Measurements from ENCODE around the gene RPUSD2.
"Not testable (repeated sequence)": the region's sequence is repeated elsewhere in the genome, so short reads cannot be mapped to it uniquely, and the experiment has no call there.

Gene RPUSD2

GRCh38 chr15:40563426-40563825 is 5.7 kb upstream of the RPUSD2 start:
- DNase-seq (ENCODE audit: extremely low spot score), result no peak
- CTCF ChIA-PET, result interaction anchor here (1.3 kb wide), 1 partner anchor 13 kb away, joined by 3 read pairs; no protein-coding TSS in a partner anchor
- POLR2A ChIA-PET, result no interaction called here
- TF ChIP-seq, protein P1, sequence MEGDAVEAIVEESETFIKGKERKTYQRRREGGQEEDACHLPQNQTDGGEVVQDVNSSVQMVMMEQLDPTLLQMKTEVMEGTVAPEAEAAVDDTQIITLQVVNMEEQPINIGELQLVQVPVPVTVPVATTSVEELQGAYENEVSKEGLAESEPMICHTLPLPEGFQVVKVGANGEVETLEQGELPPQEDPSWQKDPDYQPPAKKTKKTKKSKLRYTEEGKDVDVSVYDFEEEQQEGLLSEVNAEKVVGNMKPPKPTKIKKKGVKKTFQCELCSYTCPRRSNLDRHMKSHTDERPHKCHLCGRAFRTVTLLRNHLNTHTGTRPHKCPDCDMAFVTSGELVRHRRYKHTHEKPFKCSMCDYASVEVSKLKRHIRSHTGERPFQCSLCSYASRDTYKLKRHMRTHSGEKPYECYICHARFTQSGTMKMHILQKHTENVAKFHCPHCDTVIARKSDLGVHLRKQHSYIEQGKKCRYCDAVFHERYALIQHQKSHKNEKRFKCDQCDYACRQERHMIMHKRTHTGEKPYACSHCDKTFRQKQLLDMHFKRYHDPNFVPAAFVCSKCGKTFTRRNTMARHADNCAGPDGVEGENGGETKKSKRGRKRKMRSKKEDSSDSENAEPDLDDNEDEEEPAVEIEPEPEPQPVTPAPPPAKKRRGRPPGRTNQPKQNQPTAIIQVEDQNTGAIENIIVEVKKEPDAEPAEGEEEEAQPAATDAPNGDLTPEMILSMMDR (IDR thresholded peaks at IDR 0.05; ENCODE audit: control extremely low read depth, extremely low read depth, low read depth, missing control alignments), result no peak

DNA sequence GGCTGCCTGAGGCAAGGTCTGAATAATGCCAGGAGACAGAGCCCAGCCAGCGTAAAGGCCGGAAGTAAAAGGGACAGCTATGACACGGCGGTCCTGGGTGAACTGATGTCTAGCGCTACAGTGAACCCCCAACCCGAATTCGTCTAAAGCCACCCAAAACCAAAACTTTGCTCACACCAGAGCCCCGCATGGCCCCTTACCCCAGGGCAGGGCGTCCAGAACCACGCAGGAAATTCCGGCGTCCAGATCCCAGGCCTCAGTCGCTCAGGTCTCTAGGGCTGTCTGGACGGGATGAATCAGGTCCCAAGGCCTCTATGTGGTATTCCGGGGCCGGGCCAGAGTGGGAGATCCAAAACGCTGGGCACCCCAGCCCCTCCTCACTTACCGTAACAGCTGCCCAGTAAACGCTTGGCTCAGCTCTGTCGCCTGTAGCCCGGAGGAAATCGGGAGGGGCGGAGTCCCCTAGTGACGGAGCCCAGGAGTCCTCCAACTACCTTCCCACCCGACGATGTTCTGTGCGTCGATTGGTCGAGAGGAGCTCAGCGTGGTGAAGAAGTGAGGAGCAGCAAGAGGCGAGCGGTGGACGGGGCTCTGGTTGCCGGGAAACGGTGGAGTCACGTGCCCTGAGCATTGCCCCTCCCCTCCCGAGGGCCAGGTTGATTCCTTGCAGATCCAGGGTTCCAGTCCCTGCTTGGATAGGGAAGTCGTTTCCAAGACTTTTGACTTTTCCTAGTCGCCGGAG is 4.3 kb upstream of the RPUSD2 start, which contains the start of gene CCDC32:
TSS of gene CCDC32 (minus strand) at position 452 of the 742 bp plus-strand sequence. CDS start 2,027 bp downstream, outside the sequence.
- CTCF ChIA-PET, result interaction anchor here (0.7 to 1.8 kb wide), 14 partner anchors 9 to 329 kb away, joined by 3 to 8 read pairs (median 4); partner anchors contain the start of genes KNL1 and VPS18
- POLR2A ChIA-PET, result interaction anchor here (0.8 to 1.4 kb wide), 6 partner anchors 11 to 718 kb away, joined by 3 to 8 read pairs (median 4); no protein-coding TSS in a partner anchor
- TF ChIP-seq, protein P1 (IDR thresholded peaks at IDR 0.05; ENCODE audit: control extremely low read depth, extremely low read depth, low read depth, missing control alignments), result no peak
- DNase-seq (ENCODE audit: extremely low spot score), result peak; percentile 98

DNA sequence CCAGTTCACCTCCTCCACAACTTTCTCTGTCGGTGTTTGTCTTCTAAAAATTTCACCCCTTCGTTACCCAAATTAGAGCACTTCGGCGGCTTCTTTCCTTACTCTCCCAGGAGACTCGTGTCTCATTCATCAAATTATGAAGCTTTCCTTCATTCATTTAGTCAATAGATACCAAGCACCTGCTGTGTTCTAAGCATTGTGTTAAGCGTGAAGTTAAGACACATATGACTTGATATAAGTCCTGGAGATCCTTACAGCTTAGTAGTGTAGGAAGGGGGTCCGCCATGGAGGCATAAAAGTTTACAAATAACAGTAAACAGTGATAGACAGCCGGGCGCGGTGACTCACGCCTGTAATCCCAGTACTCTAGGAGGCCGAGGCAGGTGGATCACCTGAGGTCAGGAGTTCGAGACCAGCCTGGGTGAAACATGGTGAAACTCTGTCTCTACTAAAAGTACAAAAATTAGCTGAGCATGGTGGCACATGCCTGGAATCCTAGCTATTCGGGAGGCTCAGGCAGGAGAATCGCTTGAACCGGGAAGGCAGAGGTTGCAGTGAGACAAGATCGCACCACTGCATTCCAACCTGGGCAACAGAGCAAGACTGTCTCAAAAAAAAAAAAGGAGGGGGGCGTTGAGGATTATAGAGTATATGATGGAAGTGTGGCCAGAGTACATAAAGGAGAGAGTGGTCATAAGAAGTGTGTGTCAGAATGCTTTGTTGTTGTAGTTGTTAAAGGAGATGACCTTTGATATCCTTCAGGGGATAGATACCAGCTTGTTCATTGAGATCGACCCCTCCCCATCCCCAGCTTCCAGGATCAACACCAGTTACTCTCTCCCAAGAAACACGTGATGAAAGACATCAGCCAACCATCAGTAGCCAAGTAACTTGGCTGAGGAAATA is 3.5 kb upstream of the RPUSD2 start:
- DNase-seq (ENCODE audit: extremely low spot score), result no peak
- POLR2A ChIA-PET, result interaction anchor here (0.8 to 1.4 kb wide), 5 partner anchors 11 to 718 kb away, joined by 3 to 8 read pairs (median 4); no protein-coding TSS in a partner anchor
- CTCF ChIA-PET, result interaction anchor here (0.7 to 2.6 kb wide), 16 partner anchors 9 to 329 kb away, joined by 3 to 9 read pairs (median 5); partner anchors contain the start of genes KNL1 and VPS18
- TF ChIP-seq, protein P1 (IDR thresholded peaks at IDR 0.05; ENCODE audit: control extremely low read depth, extremely low read depth, low read depth, missing control alignments), result no peak

- no peak for DNase-seq (ENCODE audit: extremely low spot score)
- ChIA-PET POLR2A (no interaction called here), CTCF (interaction anchor here (0.8 to 2.6 kb wide), 11 partner anchors 12 to 327 kb away, joined by 3 to 10 read pairs (median 3); partner anchors contain the start of gene VPS18)
- TF ChIP-seq, protein P1 (IDR thresholded peaks at IDR 0.05; ENCODE audit: control extremely low read depth, extremely low read depth, low read depth, missing control alignments), result peak; percentile 62
Measured at GRCh38 chr15:40567111-40567510, 2.0 kb upstream of the RPUSD2 start.

GRCh38 chr15:40575113-40575512 is 6.0 kb downstream of the RPUSD2 start:
- TF ChIP-seq, protein P1 (IDR thresholded peaks at IDR 0.05; ENCODE audit: control extremely low read depth, extremely low read depth, low read depth, missing control alignments), result no peak
- CTCF ChIA-PET, result no interaction called here
- POLR2A ChIA-PET, result no interaction called here
- DNase-seq (ENCODE audit: extremely low spot score), result no peak

DNA sequence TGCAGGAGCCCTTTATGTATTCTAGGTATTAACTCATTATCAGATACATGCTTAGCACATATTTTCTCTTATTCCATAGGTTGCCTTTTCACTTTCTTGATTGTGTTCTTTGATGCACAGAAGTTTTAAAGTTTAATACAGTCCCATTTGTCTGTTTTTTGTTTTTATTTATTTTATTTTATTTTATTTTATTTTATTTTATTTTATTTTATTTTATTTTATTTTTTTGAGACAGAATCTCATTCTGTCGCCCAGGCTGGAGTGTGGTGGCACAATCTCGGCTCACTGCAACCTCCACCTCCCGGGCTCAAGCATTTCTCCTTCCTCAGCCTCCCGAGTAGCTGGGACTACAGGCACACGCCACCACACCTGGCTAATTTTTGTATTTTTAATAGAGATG is 7.8 kb downstream of the RPUSD2 start:
- CTCF ChIA-PET, result interaction anchor here (1.7 kb wide), 1 partner anchor 13 kb away, joined by 11 read pairs; no protein-coding TSS in a partner anchor
- DNase-seq (ENCODE audit: extremely low spot score); POLR2A ChIA-PET: not testable (repeated sequence)
